GM12878 (cell line): Measurements from ENCODE around the gene BCAT1.

Source experiments
- BCL3 ChIP-seq: IDR thresholded peaks from 2 replicates; pipeline ENCODE4 v1.6.1; 2011; ENCODE audit warnings: borderline replicate concordance, low read depth, mild to moderate bottlenecking, moderate library complexity, low read length; ENCODE audit not compliant: insufficient read depth, poor library complexity, severe bottlenecking
- BCLAF1 ChIP-seq: fragments of 450-650 bp; IDR thresholded peaks from 2 replicates; pipeline ENCODE4 v1.6.1; 2017; ENCODE audit warnings: antibody characterized with exemption, mild to moderate bottlenecking, moderate library complexity
- CTCF ChIP-seq, 3 experiments: IDR thresholded peaks in 2 of 3; conservative IDR thresholded peaks in 1 of 3; 2 replicates each; pipeline ENCODE4 v1.5.1; 2011; ENCODE audit warnings: low read depth in 3 of 3, low read length in 3 of 3, mild to moderate bottlenecking in 3 of 3, control low read depth in 2 of 3, moderate library complexity in 2 of 3, inconsistent platforms in 1 of 3, mixed read lengths in 1 of 3; ENCODE audit not compliant: control insufficient read depth in 2 of 3, insufficient read depth in 1 of 3; ENCODE audit errors: extremely low read depth in 1 of 3
- EGR1 ChIP-seq, 2 experiments: IDR thresholded peaks; 1 replicate in 1 of 2; 2 replicates in 1 of 2; pipeline ENCODE4 v1.6.1; 2011 to 2012; ENCODE audit warnings: low read depth in 2 of 2, low read length in 2 of 2, borderline replicate concordance in 1 of 2, mild to moderate bottlenecking in 1 of 2, moderate library complexity in 1 of 2
- ESRRA ChIP-seq: IDR thresholded peaks from 2 replicates; pipeline ENCODE4 v1.6.1; 2012; ENCODE audit warnings: mild to moderate bottlenecking, low read length, improper control_type of control experiment
- EZH2 ChIP-seq: IDR thresholded peaks from 2 replicates; pipeline ENCODE4 v1.6.1; 2012; ENCODE audit warnings: low read depth, mild to moderate bottlenecking, control low read depth, inconsistent platforms, low read length, borderline replicate concordance; ENCODE audit not compliant: control insufficient read depth
- IRF5 ChIP-seq: fragments of 450-650 bp; IDR thresholded peaks from 2 replicates; pipeline ENCODE4 v1.6.1; 2017; ENCODE audit warnings: borderline replicate concordance
- RCOR1 ChIP-seq: conservative IDR thresholded peaks from 2 replicates; pipeline ENCODE4 v1.6.1; 2012; ENCODE audit warnings: low read depth, low read length, improper control_type of control experiment
- SIN3A ChIP-seq: IDR thresholded peaks from 2 replicates; pipeline ENCODE4 v1.6.1; 2012; ENCODE audit warnings: low read depth, low read length, improper control_type of control experiment
- TAF1 ChIP-seq: IDR thresholded peaks from 2 replicates; pipeline ENCODE4 v1.6.1; 2011; ENCODE audit warnings: mild to moderate bottlenecking, low read depth, low read length, borderline replicate concordance
- ZNF207 ChIP-seq: fragments of 450-650 bp; IDR thresholded peaks from 2 replicates; pipeline ENCODE4 v1.6.1; 2014; ENCODE audit warnings: antibody characterized with exemption, mild to moderate bottlenecking, borderline replicate concordance
- ZNF274 ChIP-seq: IDR thresholded peaks from one replicate; pipeline ENCODE4 v1.8.0; 2011; ENCODE audit not compliant: insufficient read length, insufficient read depth

- no peak for TF ChIP-seq RCOR1
- TF ChIP-seq ZNF207 = no peak
- no peak for TF ChIP-seq EZH2
- no peak for TF ChIP-seq IRF5
- TF ChIP-seq CTCF (IDR thresholded peaks at IDR 0.05 in 2 of 3, conservative IDR thresholded peaks at IDR 0.05 in 1 of 3; ENCODE audit: control insufficient read depth in 2 of 3, extremely low read depth in 1 of 3, insufficient read depth in 1 of 3, low read depth in 3 of 3, low read length in 3 of 3) = no peak
- no peak for TF ChIP-seq BCLAF1
- no peak for TF ChIP-seq TAF1
- no peak for TF ChIP-seq ZNF274
- TF ChIP-seq EGR1 (IDR thresholded peaks at IDR 0.05; ENCODE audit: borderline replicate concordance in 1 of 2, low read depth in 2 of 2, low read length in 2 of 2) = no peak
- TF ChIP-seq ESRRA = no peak
- TF ChIP-seq BCL3 = no peak
- TF ChIP-seq SIN3A = no peak
Observed at GRCh38 chr12:24851341-24851740, 97.6 kb downstream of the BCAT1 start.
